Keratinocyte (primary cell): Measurements from ENCODE around the gene KDM7A. TPM values are rescaled to one million over a fixed set of nuclear protein-coding genes. Genes with fewer than 3 reads are reported as not detected.

Experiments
- DNase-seq: peaks from one replicate; pipeline ENCODE4 v3.0.0-alpha.2; 2011; ENCODE audit warnings: low read depth, missing footprints, low spot score
- FAIRE-seq: peaks from 2 replicates; lab custom pipeline; 2011; peaks lifted over from hg19 to GRCh38; lab: Jason Lieb, UNC
- H2AFZ ChIP-seq: 2 replicates; pipeline ENCODE4 v1.6.0; 2012; ENCODE audit warnings: low read length, control low read depth, inconsistent platforms; ENCODE audit not compliant: control insufficient read depth
- H3K27ac ChIP-seq: 2 replicates; pipeline ENCODE4 v1.5.1; 2011; ENCODE audit warnings: low read length; ENCODE audit not compliant: control insufficient read depth, insufficient read depth
- H3K27me3 ChIP-seq: 3 replicates; pipeline ENCODE4 v1.6.0; 2011; ENCODE audit warnings: low read length; ENCODE audit not compliant: control insufficient read depth, insufficient read depth; ENCODE audit errors: extremely low read depth
- H3K36me3 ChIP-seq, 2 experiments: 2 replicates in 1 of 2; 3 replicates in 1 of 2; pipeline ENCODE4 v1.5.1; 2011; ENCODE audit warnings: low read length in 2 of 2, mild to moderate bottlenecking in 1 of 2; ENCODE audit not compliant: control insufficient read depth in 2 of 2, insufficient read depth in 2 of 2; ENCODE audit errors: extremely low read depth in 1 of 2
- H3K4me1 ChIP-seq: 3 replicates; pipeline ENCODE4 v1.5.1; 2011; ENCODE audit warnings: low read length; ENCODE audit not compliant: control insufficient read depth, insufficient read depth; ENCODE audit errors: extremely low read depth
- H3K4me2 ChIP-seq: 3 replicates; pipeline ENCODE4 v1.6.0; 2011; ENCODE audit warnings: low read depth, low read length; ENCODE audit not compliant: control insufficient read depth, insufficient read depth; ENCODE audit errors: extremely low read depth
- H3K4me3 ChIP-seq, 3 experiments: fragments of 200-600 bp in 1 of 3; sonication (generic) in 1 of 3; 2 replicates in 2 of 3; 3 replicates in 1 of 3; pipeline ENCODE4 v1.5.1; 2011 to 2016; ENCODE audit warnings: low read length in 3 of 3, mild to moderate bottlenecking in 3 of 3, control low read depth in 2 of 3, inconsistent platforms in 1 of 3, low read depth in 1 of 3, mixed read lengths in 1 of 3, mixed run types in 1 of 3, moderate library complexity in 1 of 3; ENCODE audit not compliant: control insufficient read depth in 2 of 3, insufficient read depth in 2 of 3; ENCODE audit errors: extremely low read depth in 1 of 3
- H3K79me2 ChIP-seq: 2 replicates; pipeline ENCODE4 v1.6.0; 2012; ENCODE audit warnings: low read length; ENCODE audit not compliant: control insufficient read depth, insufficient read depth
- H3K9ac ChIP-seq: 3 replicates; pipeline ENCODE4 v1.6.0; 2011; ENCODE audit warnings: low read length; ENCODE audit not compliant: control insufficient read depth, insufficient read depth; ENCODE audit errors: extremely low read depth
- H3K9me1 ChIP-seq: 3 replicates; pipeline ENCODE4 v1.6.0; 2011; ENCODE audit warnings: low read length; ENCODE audit not compliant: control insufficient read depth, insufficient read depth; ENCODE audit errors: extremely low read depth
- H3K9me3 ChIP-seq: 2 replicates; pipeline ENCODE4 v1.5.1; 2012; ENCODE audit warnings: low read depth, low read length; ENCODE audit not compliant: control insufficient read depth
- H4K20me1 ChIP-seq: 3 replicates; pipeline ENCODE4 v1.6.0; 2011; ENCODE audit warnings: low read length; ENCODE audit not compliant: control insufficient read depth, insufficient read depth; ENCODE audit errors: extremely low read depth
- CTCF ChIP-seq, 3 experiments: IDR thresholded peaks in 1 of 3; conservative IDR thresholded peaks in 1 of 3; optimal IDR thresholded peaks in 1 of 3; 2 replicates in 2 of 3; 3 replicates in 1 of 3; pipeline versions ENCODE3 to v1.5.1; 2011; ENCODE audit warnings: low read length in 3 of 3, mild to moderate bottlenecking in 3 of 3, moderate library complexity in 2 of 3, control low read depth in 1 of 3, inconsistent platforms in 1 of 3; ENCODE audit not compliant: insufficient read depth in 2 of 3; ENCODE audit errors: extremely low read depth in 1 of 3
- EZH2 ChIP-seq: IDR thresholded peaks from one replicate; pipeline ENCODE4 v1.6.1; 2012; ENCODE audit warnings: inconsistent platforms, mild to moderate bottlenecking, low read length, moderate library complexity
- dilution Hi-C: fragments of 300-500 bp; cut with MboI; formaldehyde crosslinking; loops from one replicate; pipeline ENCODE4 v1.7.0; 2020; ENCODE audit warnings: low sequenced_read_pairs; ENCODE audit not compliant: extremely low pct_ligation_motif_present
- polyA plus RNA-seq, 5 experiments: library from polyadenylated mRNA; depleted of rRNA in 3 of 5; stranded (reverse) in 3 of 5; stranded (forward) in 1 of 5; unstranded in 1 of 5; fragments of >200 nt; gene quantifications; 1 replicate in 1 of 5; 2 replicates in 3 of 5; 3 replicates in 1 of 5; pipeline versions ENCODE4 v1.2.1 to v1.2.3, GENCODE V29; 2011 to 2012; ENCODE audit warnings: missing spikeins in 2 of 5, low read depth in 1 of 5, low replicate concordance in 1 of 5

The KDM7A gene
- polyA plus RNA-seq, 1 donor (not counting 4 experiments of a cell fraction or from before 2014, with no cell fraction given) = 3.3 TPM

DNA sequence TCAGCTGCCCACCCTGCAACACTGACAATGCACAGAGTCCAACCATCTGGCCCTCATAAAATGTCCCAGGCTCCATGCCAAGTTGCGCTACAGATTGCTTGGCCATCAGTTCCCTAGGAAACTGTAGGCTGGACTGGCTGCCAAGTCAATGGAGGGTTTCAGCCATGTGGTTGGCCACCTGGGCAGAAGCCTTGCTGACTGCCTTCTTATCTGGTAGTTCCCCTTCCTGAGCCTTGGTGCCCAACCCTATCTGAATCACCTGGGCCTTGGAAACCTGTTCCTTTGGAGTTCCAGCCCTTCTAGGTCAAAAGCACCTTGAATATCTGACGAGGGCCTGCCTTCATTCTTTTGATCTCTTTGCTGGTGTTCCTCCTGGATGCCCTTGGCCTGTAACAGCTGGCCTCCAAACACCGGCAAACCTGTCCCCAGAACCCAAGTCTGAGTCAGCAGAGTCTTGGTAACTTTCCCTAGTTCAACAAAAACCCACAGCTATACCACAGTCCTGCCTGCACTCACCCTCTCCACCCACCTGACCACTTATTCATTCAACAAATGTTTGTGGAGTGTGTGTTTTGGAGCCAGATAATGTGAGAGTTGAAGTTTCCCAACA lies 37.4 kb upstream of the KDM7A start:
- no peak overlapping the region for H2AFZ ChIP-seq
- H3K27ac ChIP-seq = peak overlapping the region; percentile 37
- H3K9me3 ChIP-seq = no peaks in the 10 kb centered on the region

GRCh38 chr7:140213684-140214074 lies 36.9 kb upstream of the KDM7A start:
- Histone ChIP-seq H3K4me3 (no peak overlapping the region), H3K9me1 (no peaks in the 10 kb centered on the region), H2AFZ (no peak overlapping the region), H3K4me1 (peaks cover 25% of the 10 kb centered on the region), H3K9me3 (no peaks in the 10 kb centered on the region), H3K27ac (peak overlapping the region; percentile 37), H3K79me2 (no peaks in the 10 kb centered on the region), H3K36me3 (no peaks in the 10 kb centered on the region), H3K27me3 (no peaks in the 10 kb centered on the region), H4K20me1 (no peaks in the 10 kb centered on the region), H3K4me2 (peak overlapping the region; percentile 43), H3K9ac (no peak overlapping the region)
- no peak for FAIRE-seq
- dilution Hi-C loops = no loop called here
- no peak for TF ChIP-seq EZH2
- DNase-seq = no peak

More for the DNA sequence above, 37.4 kb upstream of the KDM7A start:
- DNase-seq = no peak
- TF ChIP-seq CTCF (optimal IDR thresholded peaks at IDR 0.05 in 1 of 3, IDR thresholded peaks at IDR 0.05 in 1 of 3, conservative IDR thresholded peaks at IDR 0.05 in 1 of 3; ENCODE audit: extremely low read depth in 1 of 3, insufficient read depth in 2 of 3, low read length in 3 of 3) (no peak), EZH2 (no peak)
- H3K4me1 ChIP-seq = peaks cover 25% of the 10 kb centered on the region
- H3K4me2 ChIP-seq = peak overlapping the region; percentile 43
- no peak overlapping the region for H3K4me3 ChIP-seq
- no peak for FAIRE-seq
- H3K27me3 ChIP-seq = no peaks in the 10 kb centered on the region
- no peaks in the 10 kb centered on the region for H3K79me2 ChIP-seq
- H3K36me3 ChIP-seq = no peaks in the 10 kb centered on the region
- H3K9ac ChIP-seq = no peak overlapping the region
- no peaks in the 10 kb centered on the region for H3K9me1 ChIP-seq
- dilution Hi-C loops = no loop called here
- no peaks in the 10 kb centered on the region for H4K20me1 ChIP-seq
